BJ (cell line): ENCODE measurements around the gene ZDHHC18. TPM values are rescaled to one million over a fixed set of nuclear protein-coding genes. Genes with fewer than 3 reads are reported as not detected.

Source experiments
- CTCF ChIA-PET: fragments of 350-600 bp; formaldehyde crosslinking; extraction: SDS; loops from one replicate; lab custom pipeline; 2021; ENCODE audit warnings: antibody characterized with exemption, inconsistent platforms; lab: Yijun Ruan, JAX
- POLR2A ChIA-PET: fragments of 300-600 bp; sonication (Branson Sonifier 250); formaldehyde crosslinking; extraction: SDS; loops from one replicate; lab custom pipeline; 2021; ENCODE audit warnings: antibody characterized with exemption; lab: Charles Lee
- DNase-seq: peaks from one replicate; pipeline ENCODE4 v3.0.0-alpha.2; 2011; ENCODE audit warnings: low read depth
- H3K27me3 ChIP-seq: 2 replicates; pipeline ENCODE4 v1.6.0; 2011; ENCODE audit warnings: low read length; ENCODE audit not compliant: control insufficient read depth, insufficient read depth
- H3K36me3 ChIP-seq: 2 replicates; pipeline ENCODE4 v1.5.1; 2011; ENCODE audit warnings: low read length; ENCODE audit not compliant: control insufficient read depth, insufficient read depth
- H3K4me3 ChIP-seq: 2 replicates; pipeline ENCODE4 v1.5.1; 2011; ENCODE audit warnings: low read depth, mild to moderate bottlenecking, control low read depth, low read length
- CTCF ChIP-seq: IDR thresholded peaks from 2 replicates; pipeline ENCODE4 v1.5.1; 2011; ENCODE audit warnings: low read depth, mild to moderate bottlenecking, control low read depth, inconsistent platforms, low read length, moderate library complexity; ENCODE audit not compliant: insufficient read depth
- polyA plus RNA-seq: library from polyadenylated mRNA; depleted of rRNA; stranded (reverse); fragments of >200 nt; gene quantifications from 2 replicates; pipeline ENCODE4 v1.2.3, GENCODE V29; 2011

Gene ZDHHC18
- polyA plus RNA-seq, 1 experiment: 42.1 TPM

GRCh38 chr1:26854906-26855305 lies 28.4 kb downstream of the ZDHHC18 start:
- CTCF ChIA-PET: interaction anchor here (0.7 to 2.8 kb wide), 4 partner anchors 23 to 252 kb away, joined by 4 to 11 read pairs (median 6); no protein-coding TSS in a partner anchor
- TF ChIP-seq CTCF: no peak
- H3K27me3 ChIP-seq: no peaks in the 10 kb centered on the region
- H3K36me3 ChIP-seq: peaks cover 33% of the 10 kb centered on the region
- POLR2A ChIA-PET: no interaction called here
- H3K4me3 ChIP-seq: no peak overlapping the region
- no peak for DNase-seq

GRCh38 chr1:26855636-26856035 lies 29.1 kb downstream of the ZDHHC18 start:
- ChIA-PET CTCF (interaction anchor here (0.7 to 2.8 kb wide), 7 partner anchors 10 to 253 kb away, joined by 3 to 11 read pairs (median 4); no protein-coding TSS in a partner anchor), POLR2A (no interaction called here)
- no peak for TF ChIP-seq CTCF
- no peak for DNase-seq
- no peaks in the 10 kb centered on the region for H3K27me3 ChIP-seq
- peaks cover 27% of the 10 kb centered on the region for H3K36me3 ChIP-seq
- H3K4me3 ChIP-seq: no peak overlapping the region

- Histone ChIP-seq H3K4me3 (no peak overlapping the region), H3K36me3 (peaks cover 23% of the 10 kb centered on the region), H3K27me3 (no peaks in the 10 kb centered on the region)
- no peak for TF ChIP-seq CTCF
- ChIA-PET POLR2A (no interaction called here), CTCF (interaction anchor here (0.7 to 2.8 kb wide), 8 partner anchors 8 to 30 kb away, joined by 3 to 11 read pairs (median 4); no protein-coding TSS in a partner anchor)
- DNase-seq: no peak
Observed at GRCh38 chr1:26856181-26856580, 29.7 kb downstream of the ZDHHC18 start.

GRCh38 chr1:26856604-26857469 lies 30.3 kb downstream of the ZDHHC18 start:
- CTCF ChIA-PET: interaction anchor here (0.8 to 2.9 kb wide), 6 partner anchors 8 to 29 kb away, joined by 3 to 14 read pairs (median 4); no protein-coding TSS in a partner anchor
- POLR2A ChIA-PET: no interaction called here
- no peak for TF ChIP-seq CTCF
- H3K4me3 ChIP-seq: no peak overlapping the region
- peaks cover 17% of the 10 kb centered on the region for H3K36me3 ChIP-seq
- DNase-seq: no peak
- H3K27me3 ChIP-seq: no peaks in the 10 kb centered on the region

GRCh38 chr1:26857473-26858060 lies 31.1 kb downstream of the ZDHHC18 start:
- no peak overlapping the region for H3K4me3 ChIP-seq
- peaks cover 13% of the 10 kb centered on the region for H3K36me3 ChIP-seq
- no peak for TF ChIP-seq CTCF
- ChIA-PET POLR2A (no interaction called here), CTCF (interaction anchor here (0.7 to 4.2 kb wide), 5 partner anchors 9 to 187 kb away, joined by 3 to 14 read pairs (median 12); no protein-coding TSS in a partner anchor)
- no peaks in the 10 kb centered on the region for H3K27me3 ChIP-seq
- DNase-seq: no peak
